Measurements from ENCODE around the gene ALG12. TPM values are rescaled to one million over a fixed set of nuclear protein-coding genes. Genes with fewer than 3 reads are reported as not detected.

ALG12 gene
- total and polyA plus RNA-seq, 5 donors from 2014 or later = 12.6 to 18.1 (median 15.5) TPM

DNA sequence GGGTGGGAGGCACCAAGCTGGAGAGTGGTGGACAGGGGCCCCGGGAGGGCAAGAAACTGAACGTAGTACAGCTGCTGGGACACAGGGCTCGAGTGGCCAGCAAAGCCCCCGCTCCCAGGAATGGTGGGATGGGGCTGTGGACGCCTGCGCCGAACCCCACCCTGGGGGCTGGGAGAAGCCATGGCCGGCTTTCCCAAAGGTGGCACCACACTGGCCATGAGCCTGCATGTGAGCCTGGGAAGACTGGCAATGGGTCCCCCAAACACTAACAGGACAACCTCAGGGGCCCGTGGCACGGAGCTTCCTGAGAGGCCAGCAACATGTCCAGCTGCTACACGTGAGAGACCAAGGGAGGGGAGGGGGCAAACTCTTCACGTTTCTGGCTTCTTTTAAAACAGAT, 4.0 kb downstream of the ALG12 start:
- Histone ChIP-seq H3K27ac (ENCODE audit: insufficient read depth, low read length, poor library complexity, severe bottlenecking) (no peak overlapping the region), H3K4me1 (ENCODE audit: control insufficient read depth, insufficient read depth, low read length, poor library complexity, severe bottlenecking) (peaks cover 22% of the 10 kb centered on the region), H3K4me3 (ENCODE audit: low read depth, low read length) (no peak overlapping the region), H3K27me3 (ENCODE audit: control insufficient read depth, insufficient read depth, low read length) (no peaks in the 10 kb centered on the region), H3K36me3 (ENCODE audit: control insufficient read depth, insufficient read depth, low read length) (peaks cover 30% of the 10 kb centered on the region), H3K9me3 (ENCODE audit: control insufficient read depth in 2 of 2, low read length in 2 of 2) (no peaks in the 10 kb centered on the region)
- H3K9me3 Mint-ChIP-seq = no peaks in the 10 kb centered on the region
- H3K4me1 Mint-ChIP-seq = peaks cover 0 to 30% (median 8%) of the 10 kb centered on the region in 4 donors
- H3K27ac Mint-ChIP-seq = peak overlapping the region in 1 of 3 donors; percentile 62
- peak overlapping the region in 2 of 4 donors; percentile 15 to 82 for H3K4me3 Mint-ChIP-seq
- no peaks in the 10 kb centered on the region for H3K36me3 Mint-ChIP-seq
- no peak for ATAC-seq (ENCODE audit: low read depth in 2 of 2)
- no peak for DNase-seq
- no peaks in the 10 kb centered on the region for H3K27me3 Mint-ChIP-seq

DNA sequence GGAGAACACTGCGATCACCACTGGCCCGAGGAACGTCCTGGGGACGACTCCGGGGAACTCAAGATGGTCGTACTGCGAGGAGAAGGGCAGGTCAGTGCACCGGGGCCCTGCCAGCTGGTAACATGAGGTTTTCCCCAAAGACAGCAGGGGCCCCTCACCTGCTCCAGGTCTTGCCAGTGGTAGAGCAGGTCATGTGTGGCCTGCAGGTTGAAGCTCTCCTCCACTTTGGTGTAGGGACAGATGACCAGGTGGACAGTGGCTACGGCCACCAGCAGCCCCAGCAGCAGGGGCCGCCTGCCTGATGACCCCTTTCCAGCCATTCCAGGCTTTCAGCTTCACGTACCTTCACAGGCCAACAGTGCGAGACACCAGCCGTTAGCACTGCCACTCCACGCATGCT, 4.8 kb downstream of the ALG12 start:
- no peaks in the 10 kb centered on the region for H3K27me3 ChIP-seq (ENCODE audit: control insufficient read depth, insufficient read depth, low read length)
- H3K36me3 ChIP-seq (ENCODE audit: control insufficient read depth, insufficient read depth, low read length) = peaks cover 35% of the 10 kb centered on the region
- DNase-seq = no peak
- H3K9me3 ChIP-seq (ENCODE audit: control insufficient read depth in 2 of 2, low read length in 2 of 2) = no peaks in the 10 kb centered on the region
- H3K9me3 Mint-ChIP-seq = no peaks in the 10 kb centered on the region
- H3K27ac ChIP-seq (ENCODE audit: insufficient read depth, low read length, poor library complexity, severe bottlenecking) = no peak overlapping the region
- no peak overlapping the region for H3K4me3 ChIP-seq (ENCODE audit: low read depth, low read length)
- no peak overlapping the region for H3K4me3 Mint-ChIP-seq
- H3K27ac Mint-ChIP-seq = peak overlapping the region in 2 of 3 donors; percentile 43 to 62
- H3K4me1 Mint-ChIP-seq = peaks cover 0 to 30% (median 8%) of the 10 kb centered on the region in 4 donors
- H3K27me3 Mint-ChIP-seq = no peaks in the 10 kb centered on the region
- no peaks in the 10 kb centered on the region for H3K36me3 Mint-ChIP-seq
- peaks cover 16% of the 10 kb centered on the region for H3K4me1 ChIP-seq (ENCODE audit: control insufficient read depth, insufficient read depth, low read length, poor library complexity, severe bottlenecking)
- ATAC-seq (ENCODE audit: low read depth in 2 of 2) = no peak

DNA sequence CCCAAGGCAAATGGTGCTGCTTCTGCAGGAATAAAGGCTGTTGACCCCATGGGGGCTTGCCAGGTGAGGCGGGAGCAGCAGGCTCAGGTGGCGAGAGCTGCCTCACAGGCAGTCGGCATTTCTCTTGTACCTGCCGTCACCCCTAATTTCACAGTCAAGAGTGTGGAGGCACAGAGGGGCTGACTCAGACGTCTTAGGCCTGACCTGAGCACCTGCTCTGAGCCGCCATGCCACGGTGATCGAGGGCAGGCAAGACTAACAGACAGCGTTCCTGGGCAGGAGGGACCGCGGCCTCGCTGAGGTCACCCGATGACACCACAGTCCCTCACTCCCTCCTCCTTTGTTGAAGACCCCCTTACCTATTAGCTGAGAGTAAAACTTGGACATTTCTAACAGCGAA, 5.2 kb downstream of the ALG12 start:
- H3K9me3 ChIP-seq (ENCODE audit: control insufficient read depth in 2 of 2, low read length in 2 of 2) = no peaks in the 10 kb centered on the region
- H3K4me1 ChIP-seq (ENCODE audit: control insufficient read depth, insufficient read depth, low read length, poor library complexity, severe bottlenecking) = peaks cover 16% of the 10 kb centered on the region
- no peaks in the 10 kb centered on the region for H3K27me3 ChIP-seq (ENCODE audit: control insufficient read depth, insufficient read depth, low read length)
- Mint-ChIP-seq H3K9me3 (no peaks in the 10 kb centered on the region), H3K27ac (no peak overlapping the region), H3K4me1 (peaks cover 0 to 30% (median 8%) of the 10 kb centered on the region in 4 donors), H3K4me3 (peak overlapping the region in 1 of 4 donors; percentile 38), H3K27me3 (no peaks in the 10 kb centered on the region), H3K36me3 (no peaks in the 10 kb centered on the region)
- no peak for ATAC-seq (ENCODE audit: low read depth in 2 of 2)
- no peak overlapping the region for H3K4me3 ChIP-seq (ENCODE audit: low read depth, low read length)
- peaks cover 36% of the 10 kb centered on the region for H3K36me3 ChIP-seq (ENCODE audit: control insufficient read depth, insufficient read depth, low read length)
- DNase-seq = no peak
- H3K27ac ChIP-seq (ENCODE audit: insufficient read depth, low read length, poor library complexity, severe bottlenecking) = no peak overlapping the region

DNA sequence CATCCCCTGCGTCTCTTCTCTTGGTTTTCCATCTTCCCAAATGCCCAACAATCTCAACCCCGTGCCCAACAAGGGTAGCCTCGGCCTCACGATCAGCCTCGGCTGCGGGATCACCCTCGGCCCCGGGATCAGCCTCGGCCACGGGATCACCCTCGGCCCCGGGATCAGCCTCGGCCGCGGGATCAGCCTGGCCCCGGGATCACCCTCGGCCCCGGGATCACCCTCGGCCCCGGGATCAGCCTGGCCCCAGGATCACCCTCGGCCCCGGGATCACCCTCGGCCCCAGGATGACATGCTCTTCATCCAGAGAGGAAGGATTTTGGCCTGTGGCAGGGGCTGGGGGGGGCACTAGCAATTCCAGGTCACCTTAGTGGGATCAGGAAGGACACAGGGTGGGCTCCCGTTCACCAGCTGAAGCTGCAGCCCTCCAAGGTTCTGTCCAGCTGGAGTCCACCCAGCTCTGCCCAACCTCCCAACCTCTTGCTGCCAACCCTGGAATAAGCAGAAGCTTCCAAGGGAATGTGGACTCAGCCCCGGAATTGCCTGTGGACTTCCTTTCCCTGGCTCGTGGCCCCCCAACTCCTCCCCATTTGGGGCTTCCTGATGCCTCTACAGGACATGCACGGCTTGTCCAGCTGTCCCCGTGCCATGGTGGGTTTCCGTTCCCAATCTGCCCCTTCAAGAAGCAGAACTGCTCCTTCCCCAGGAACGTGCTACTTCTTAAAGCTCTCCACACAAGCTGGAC, 6.2 kb downstream of the ALG12 start:
- no peak for ATAC-seq (ENCODE audit: low read depth in 2 of 2)

DNA sequence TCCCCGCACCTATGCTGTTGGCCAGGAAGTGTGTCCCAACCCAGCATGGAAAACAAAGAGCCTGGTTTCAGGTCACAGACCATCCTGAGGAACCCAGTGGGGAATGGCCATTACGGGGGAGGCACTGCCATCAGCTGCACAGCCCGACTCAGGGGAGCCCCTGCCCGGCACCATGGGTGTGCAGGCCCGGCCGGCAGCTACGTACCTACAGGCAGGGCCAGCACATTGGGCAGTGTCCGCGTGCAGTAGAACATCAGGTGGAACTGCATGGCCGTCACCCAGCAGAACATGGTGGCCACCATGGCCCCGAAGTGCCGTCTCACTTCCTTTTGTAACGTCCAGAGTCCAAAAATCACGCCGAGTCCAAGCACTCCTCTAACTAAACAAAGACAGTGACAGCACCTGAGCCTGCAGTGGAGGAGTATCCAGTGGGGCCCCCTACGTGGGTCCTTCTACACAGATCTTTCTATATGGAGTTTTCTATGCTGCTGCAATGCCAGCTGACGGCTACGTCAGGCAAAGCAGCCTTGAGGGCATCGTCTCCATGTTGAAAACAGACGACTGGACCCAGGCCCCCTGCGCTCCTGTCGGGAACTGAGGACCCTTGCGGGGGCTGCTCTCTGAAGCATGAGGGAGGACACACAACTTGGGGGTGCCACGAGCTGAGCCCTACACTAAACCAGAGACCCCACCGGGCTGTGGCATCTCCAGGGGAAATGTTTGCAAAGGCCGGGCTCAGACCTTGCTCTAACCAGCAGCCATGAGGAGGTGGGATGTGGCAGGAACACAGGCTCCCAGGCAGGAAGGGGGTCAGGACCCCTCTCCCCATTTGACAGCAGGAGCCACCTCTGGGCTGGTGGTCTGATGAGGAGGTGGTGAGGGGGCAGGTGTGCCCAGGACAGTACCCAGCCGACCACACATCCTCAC, 7.7 kb downstream of the ALG12 start:
- no peak overlapping the region for H3K4me3 Mint-ChIP-seq
- H3K27me3 ChIP-seq (ENCODE audit: control insufficient read depth, insufficient read depth, low read length) = no peaks in the 10 kb centered on the region
- H3K36me3 Mint-ChIP-seq = peaks cover 9% of the 10 kb centered on the region
- H3K4me1 ChIP-seq (ENCODE audit: control insufficient read depth, insufficient read depth, low read length, poor library complexity, severe bottlenecking) = no peaks in the 10 kb centered on the region
- H3K36me3 ChIP-seq (ENCODE audit: control insufficient read depth, insufficient read depth, low read length) = peaks cover 47% of the 10 kb centered on the region
- H3K27ac ChIP-seq (ENCODE audit: insufficient read depth, low read length, poor library complexity, severe bottlenecking) = no peak overlapping the region
- H3K9me3 Mint-ChIP-seq = no peaks in the 10 kb centered on the region
- H3K4me1 Mint-ChIP-seq = peaks cover 0 to 17% (median 6%) of the 10 kb centered on the region in 4 donors
- no peak overlapping the region for H3K4me3 ChIP-seq (ENCODE audit: low read depth, low read length)
- no peak overlapping the region for H3K27ac Mint-ChIP-seq
- DNase-seq = no peak
- no peak for ATAC-seq (ENCODE audit: low read depth in 2 of 2)
- H3K9me3 ChIP-seq (ENCODE audit: control insufficient read depth in 2 of 2, low read length in 2 of 2) = no peaks in the 10 kb centered on the region
- no peaks in the 10 kb centered on the region for H3K27me3 Mint-ChIP-seq

More for the DNA sequence above, 6.2 kb downstream of the ALG12 start:
- no peak overlapping the region for H3K4me3 Mint-ChIP-seq
- Histone ChIP-seq H3K4me3 (ENCODE audit: low read depth, low read length) (no peak overlapping the region), H3K27ac (ENCODE audit: insufficient read depth, low read length, poor library complexity, severe bottlenecking) (no peak overlapping the region), H3K4me1 (ENCODE audit: control insufficient read depth, insufficient read depth, low read length, poor library complexity, severe bottlenecking) (peaks cover 7% of the 10 kb centered on the region), H3K9me3 (ENCODE audit: control insufficient read depth in 2 of 2, low read length in 2 of 2) (no peaks in the 10 kb centered on the region), H3K36me3 (ENCODE audit: control insufficient read depth, insufficient read depth, low read length) (peaks cover 45% of the 10 kb centered on the region), H3K27me3 (ENCODE audit: control insufficient read depth, insufficient read depth, low read length) (no peaks in the 10 kb centered on the region)
- no peak for DNase-seq
- H3K4me1 Mint-ChIP-seq = peaks cover 0 to 30% (median 11%) of the 10 kb centered on the region in 4 donors
- no peaks in the 10 kb centered on the region for H3K27me3 Mint-ChIP-seq
- peaks cover 8% of the 10 kb centered on the region for H3K36me3 Mint-ChIP-seq
- H3K9me3 Mint-ChIP-seq = no peaks in the 10 kb centered on the region
- peak overlapping the region in 1 of 3 donors; percentile 23 for H3K27ac Mint-ChIP-seq

DNA sequence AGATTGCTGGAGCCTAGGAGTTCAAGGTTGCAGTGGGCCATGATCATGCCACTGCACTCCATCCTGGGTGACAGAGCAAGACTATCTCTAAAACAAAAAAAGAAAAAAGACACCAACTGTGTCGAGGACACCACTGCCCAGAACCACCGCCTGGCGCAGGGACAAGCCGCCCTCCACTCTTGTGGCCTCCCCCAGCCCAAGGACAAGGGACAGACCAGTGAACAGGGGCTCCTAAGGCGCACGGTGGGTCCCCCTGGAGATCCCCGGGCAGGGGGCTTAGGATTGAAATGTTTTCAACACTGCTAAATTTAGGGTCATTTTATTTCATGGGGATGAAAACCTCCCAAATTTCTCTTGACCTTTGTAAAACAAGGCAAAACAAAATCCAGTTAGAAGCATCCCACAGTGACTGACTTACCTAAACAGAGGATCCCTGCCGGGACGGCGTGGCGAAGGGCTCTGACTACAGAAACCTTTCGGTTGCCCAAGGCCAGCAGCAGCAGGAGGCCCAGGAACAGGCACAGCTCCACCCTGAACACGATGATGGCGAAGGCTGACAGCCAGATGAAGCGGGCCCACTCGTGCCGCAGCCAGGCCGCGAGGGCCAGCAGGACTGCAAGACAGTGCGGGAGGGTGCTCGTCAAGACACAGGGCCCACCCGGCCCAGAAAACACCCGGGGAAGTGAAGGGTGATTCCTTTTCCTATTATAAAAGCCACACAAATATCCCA, 8.6 kb downstream of the ALG12 start:
- Histone ChIP-seq H3K36me3 (ENCODE audit: control insufficient read depth, insufficient read depth, low read length) (peaks cover 47% of the 10 kb centered on the region), H3K9me3 (ENCODE audit: control insufficient read depth in 2 of 2, low read length in 2 of 2) (no peaks in the 10 kb centered on the region), H3K4me1 (ENCODE audit: control insufficient read depth, insufficient read depth, low read length, poor library complexity, severe bottlenecking) (no peaks in the 10 kb centered on the region), H3K27me3 (ENCODE audit: control insufficient read depth, insufficient read depth, low read length) (no peaks in the 10 kb centered on the region), H3K4me3 (ENCODE audit: low read depth, low read length) (no peak overlapping the region), H3K27ac (ENCODE audit: insufficient read depth, low read length, poor library complexity, severe bottlenecking) (no peak overlapping the region)
- Mint-ChIP-seq H3K36me3 (peaks cover 9% of the 10 kb centered on the region), H3K4me1 (peaks cover 0 to 13% (median 6%) of the 10 kb centered on the region in 4 donors), H3K4me3 (no peak overlapping the region), H3K27ac (no peak overlapping the region), H3K27me3 (no peaks in the 10 kb centered on the region), H3K9me3 (no peaks in the 10 kb centered on the region)
- ATAC-seq (ENCODE audit: low read depth in 2 of 2) (no peak), DNase-seq (no peak)

DNA sequence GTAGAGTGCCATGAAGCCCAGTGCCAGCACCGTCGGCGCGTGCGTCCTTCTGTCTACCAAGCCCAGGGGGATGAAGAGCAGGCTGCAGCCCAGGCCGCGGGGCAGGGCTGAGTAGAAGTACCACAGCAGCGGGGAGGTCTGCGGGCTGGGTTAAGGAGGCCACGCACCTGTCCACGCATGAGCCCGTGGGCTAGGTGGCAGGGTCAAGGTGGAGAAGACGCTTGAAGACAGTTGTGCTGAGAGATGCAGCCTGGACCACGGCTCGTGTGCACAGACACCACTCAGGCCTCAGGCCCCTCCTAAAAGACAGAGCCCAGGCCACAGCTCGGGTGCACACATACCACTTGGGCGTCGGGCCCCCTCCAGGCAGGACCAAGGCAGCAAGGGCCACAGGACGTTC, 10.4 kb downstream of the ALG12 start:
- no peaks in the 10 kb centered on the region for H3K4me1 ChIP-seq (ENCODE audit: control insufficient read depth, insufficient read depth, low read length, poor library complexity, severe bottlenecking)
- ATAC-seq (ENCODE audit: low read depth in 2 of 2) (no peak), DNase-seq (no peak)
- H3K27me3 ChIP-seq (ENCODE audit: control insufficient read depth, insufficient read depth, low read length) = no peaks in the 10 kb centered on the region
- H3K36me3 ChIP-seq (ENCODE audit: control insufficient read depth, insufficient read depth, low read length) = peaks cover 53% of the 10 kb centered on the region
- H3K27ac Mint-ChIP-seq = peak overlapping the region in 2 of 3 donors; percentile 51 to 73
- H3K27me3 Mint-ChIP-seq = no peaks in the 10 kb centered on the region
- H3K36me3 Mint-ChIP-seq = peaks cover 12% of the 10 kb centered on the region
- H3K4me3 ChIP-seq (ENCODE audit: low read depth, low read length) = no peak overlapping the region
- H3K4me3 Mint-ChIP-seq = no peak overlapping the region
- peaks cover 0 to 9% (median 6%) of the 10 kb centered on the region in 4 donors for H3K4me1 Mint-ChIP-seq
- no peaks in the 10 kb centered on the region for H3K9me3 Mint-ChIP-seq
- no peak overlapping the region for H3K27ac ChIP-seq (ENCODE audit: insufficient read depth, low read length, poor library complexity, severe bottlenecking)
- no peaks in the 10 kb centered on the region for H3K9me3 ChIP-seq (ENCODE audit: control insufficient read depth in 2 of 2, low read length in 2 of 2)
